GM21447 (cell line): ENCODE data around the gene TPMT.
"Not testable (repeated sequence)": the region's sequence is repeated elsewhere in the genome, so short reads cannot be mapped to it uniquely, and the experiment has no call there.

Experiments
- ATAC-seq: cut with Tn5 transposase; IDR thresholded peaks from one replicate; pipeline ENCODE4 v1.9.1; 2021; ENCODE audit not compliant: unreplicated experiment

Gene TPMT

DNA sequence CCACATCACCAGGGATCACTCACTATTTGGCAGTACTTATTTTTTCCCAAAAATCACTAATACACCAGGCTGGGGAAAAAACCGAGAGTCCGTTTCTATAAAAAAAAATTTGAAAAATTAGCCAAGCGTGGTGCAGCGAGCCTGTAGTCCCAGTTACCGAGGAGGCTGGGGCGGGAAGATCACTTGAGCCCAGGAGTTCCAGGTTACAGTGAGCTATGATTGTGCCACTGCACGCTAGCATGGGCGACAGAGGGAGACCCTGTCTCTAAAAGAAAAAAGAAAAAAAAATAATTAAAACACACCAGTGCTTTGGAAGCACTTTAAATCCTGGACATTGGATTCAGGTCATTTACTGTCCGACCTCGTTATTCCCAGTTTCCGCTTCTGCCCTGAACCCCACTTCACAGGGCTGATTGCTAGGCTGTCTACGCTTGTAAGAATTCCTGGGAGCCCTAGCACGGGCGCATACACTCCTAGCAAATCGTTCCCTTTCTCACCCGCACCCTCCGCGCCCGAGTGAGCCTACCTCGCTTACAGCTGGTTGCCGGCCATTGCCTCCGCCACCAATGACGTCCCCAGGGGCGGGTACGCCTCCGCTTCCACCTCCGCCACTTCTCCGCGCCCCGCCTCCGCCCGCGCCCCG is at the start of gene TPMT:
Gene TPMT (minus strand): TSS at position 571 of the 643 bp plus-strand sequence. CDS start 5,950 bp downstream, outside the sequence.
- peak; percentile 54 for ATAC-seq

GRCh38 chr6:18203786-18204185 is 48.9 kb upstream of the TPMT start:
- ATAC-seq, result no peak

GRCh38 chr6:18192026-18192425 is 37.1 kb upstream of the TPMT start:
- ATAC-seq, result no peak

DNA sequence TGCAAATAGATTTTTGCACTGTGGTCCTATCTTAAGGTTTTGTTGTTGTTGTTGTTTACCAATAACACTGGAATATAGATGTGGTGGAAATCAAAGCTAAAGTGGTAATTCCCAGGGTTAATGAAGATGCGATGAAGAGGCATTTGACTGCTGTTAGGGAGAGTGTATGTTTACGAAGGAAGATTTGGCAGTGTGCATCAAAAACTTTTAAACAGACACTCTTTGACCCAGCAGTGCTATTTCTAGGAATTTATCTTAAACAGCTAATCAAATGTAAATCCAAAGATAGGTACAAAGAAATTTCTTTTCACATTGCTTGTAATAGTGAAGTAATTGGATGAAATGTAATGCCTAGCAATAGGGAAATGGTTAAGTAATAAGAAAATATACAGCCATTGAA is 34.3 kb upstream of the TPMT start:
- ATAC-seq, result no peak

DNA sequence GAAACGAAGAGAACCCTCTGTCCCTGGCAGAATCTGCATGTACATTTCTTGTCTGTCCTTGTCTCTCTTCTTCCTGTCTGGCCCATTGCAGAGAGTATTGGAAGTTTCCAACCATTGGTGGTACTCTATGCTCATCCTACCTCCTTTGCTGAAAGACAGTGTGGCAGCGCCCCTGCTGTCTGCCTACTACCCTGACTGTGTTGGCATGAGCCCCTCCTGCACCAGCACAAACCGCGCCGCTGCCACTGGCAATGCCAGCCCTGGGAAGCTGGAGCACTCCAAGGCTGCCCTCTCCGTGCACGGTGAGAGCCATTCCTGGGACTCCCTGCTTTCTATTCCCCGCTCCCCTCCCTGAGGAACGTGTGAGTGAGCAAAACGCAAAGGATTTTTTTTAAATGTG is 32.8 kb upstream of the TPMT start:
- ATAC-seq, result no peak

- no peak for ATAC-seq
Measured at GRCh38 chr6:18186540-18187250, 31.8 kb upstream of the TPMT start.

- no peak for ATAC-seq
Measured at GRCh38 chr6:18186033-18186432, 31.2 kb upstream of the TPMT start.

DNA sequence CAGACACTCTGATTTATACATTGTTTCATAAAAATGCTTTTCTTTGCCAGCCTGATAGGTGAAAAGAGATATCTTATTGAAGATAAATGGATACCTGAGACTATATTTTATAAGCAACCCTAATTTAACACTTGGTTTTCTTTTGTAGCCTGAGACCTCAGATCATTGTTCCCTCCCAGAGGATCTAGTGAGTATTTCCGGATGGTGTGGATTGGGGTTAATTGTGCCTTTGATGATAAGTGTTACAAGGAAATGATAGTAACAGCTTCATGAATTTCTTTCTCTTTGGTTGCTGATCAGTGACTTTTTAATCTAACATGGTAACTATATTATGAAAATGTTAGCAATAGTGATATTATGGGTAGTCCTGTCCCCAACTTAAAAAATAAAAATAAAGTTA is 30.7 kb upstream of the TPMT start:
- ATAC-seq, result no peak

GRCh38 chr6:18183766-18184165 is 28.9 kb upstream of the TPMT start:
- no peak for ATAC-seq

GRCh38 chr6:18182568-18182967 is 27.7 kb upstream of the TPMT start:
- no peak for ATAC-seq

GRCh38 chr6:18179770-18180356 is 25.0 kb upstream of the TPMT start:
- no peak for ATAC-seq

- no peak for ATAC-seq
Measured at GRCh38 chr6:18178960-18179615, 24.2 kb upstream of the TPMT start.

DNA sequence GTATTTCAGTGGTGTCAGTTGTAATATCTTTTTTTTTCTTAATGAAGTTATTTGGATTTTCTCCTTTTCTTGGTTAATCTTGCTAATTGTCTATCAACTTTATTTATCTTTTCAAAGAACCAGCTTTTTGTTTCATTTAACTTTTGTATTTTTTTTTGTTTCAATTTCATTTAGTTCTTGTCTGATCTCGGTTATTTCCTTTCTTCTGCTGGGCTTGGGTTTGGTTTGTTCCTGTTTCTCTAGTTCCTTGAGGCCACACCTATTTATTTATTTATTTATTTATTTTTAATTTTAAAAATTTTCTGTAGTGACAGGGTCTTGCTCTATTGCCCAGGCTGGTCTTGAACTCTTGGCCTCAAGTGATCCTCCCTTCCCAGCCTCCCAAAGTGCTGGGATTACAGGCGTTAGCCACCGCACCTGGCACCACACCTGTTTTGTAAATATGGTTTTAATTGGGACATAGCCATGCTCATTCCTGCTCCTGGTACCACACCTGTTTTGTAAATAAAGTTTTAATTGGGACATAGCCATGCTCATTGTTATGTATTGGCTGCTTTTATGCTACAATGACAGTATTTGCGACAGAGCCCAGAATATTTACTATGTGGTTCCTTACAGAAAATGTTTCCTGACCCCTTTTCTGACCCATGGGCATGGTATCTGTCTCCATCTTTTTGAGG is 22.5 kb upstream of the TPMT start:
- no peak for ATAC-seq

- not testable (repeated sequence) for ATAC-seq
Measured at GRCh38 chr6:18176198-18176597, 21.3 kb upstream of the TPMT start.

- ATAC-seq, result no peak
Measured at GRCh38 chr6:18171871-18172270, 17.0 kb upstream of the TPMT start.

DNA sequence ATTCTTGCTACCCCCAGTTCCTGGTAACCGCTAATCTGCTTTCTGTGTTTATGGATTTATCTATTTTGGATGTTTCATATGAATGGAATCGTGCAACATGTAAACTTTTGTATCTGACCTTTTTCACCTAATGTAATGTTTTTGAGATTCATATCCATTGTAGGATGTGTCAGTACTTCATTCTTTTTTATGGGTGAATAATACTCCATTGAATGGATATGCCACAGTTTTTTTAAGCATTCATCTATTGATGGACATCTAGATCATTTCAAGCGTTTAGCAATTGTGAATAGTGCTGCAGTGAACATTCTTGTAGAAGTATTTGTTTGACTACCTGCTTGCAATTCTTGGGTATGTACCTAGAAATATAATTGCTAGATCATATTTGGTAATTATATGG is 13.4 kb upstream of the TPMT start:
- ATAC-seq, result no peak

DNA sequence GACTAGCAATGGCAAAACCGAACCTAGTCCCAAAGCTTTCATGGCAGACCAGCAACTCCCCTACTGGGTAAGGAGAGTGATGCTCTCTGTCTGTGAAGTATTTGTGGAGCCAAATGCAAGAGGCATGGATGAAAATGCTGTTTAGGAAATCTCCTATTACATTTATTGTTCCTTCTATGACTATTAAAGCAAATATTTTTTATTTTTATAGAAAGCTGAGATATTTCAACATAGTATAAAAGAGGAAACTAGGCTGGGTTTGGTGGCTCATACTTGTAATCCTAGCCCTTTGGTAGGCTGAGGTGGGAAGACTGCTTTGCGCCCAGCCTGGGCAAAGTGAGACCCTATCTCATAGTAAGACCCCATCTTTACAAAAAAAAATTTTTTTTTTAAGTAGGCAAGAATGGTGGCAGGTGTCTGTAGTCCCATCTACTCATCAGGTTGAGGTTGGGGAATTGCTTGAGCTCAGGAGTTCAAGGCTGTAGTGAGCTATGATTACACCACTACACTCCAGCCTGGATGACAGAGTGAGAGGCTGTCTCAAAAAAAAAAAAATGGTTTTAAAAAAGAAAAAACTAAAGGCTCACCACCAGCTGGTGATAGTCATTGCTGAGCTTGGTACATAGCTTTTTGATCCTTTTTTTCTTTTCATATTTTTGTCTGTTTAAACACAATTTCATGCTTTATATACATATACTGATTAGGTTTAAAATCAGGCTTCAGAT is 11.6 kb upstream of the TPMT start:
- no peak for ATAC-seq

- ATAC-seq, result no peak
Measured at GRCh38 chr6:18165751-18166150, 10.9 kb upstream of the TPMT start.

- no peak for ATAC-seq
Measured at GRCh38 chr6:18162401-18162800, 7.5 kb upstream of the TPMT start.

DNA sequence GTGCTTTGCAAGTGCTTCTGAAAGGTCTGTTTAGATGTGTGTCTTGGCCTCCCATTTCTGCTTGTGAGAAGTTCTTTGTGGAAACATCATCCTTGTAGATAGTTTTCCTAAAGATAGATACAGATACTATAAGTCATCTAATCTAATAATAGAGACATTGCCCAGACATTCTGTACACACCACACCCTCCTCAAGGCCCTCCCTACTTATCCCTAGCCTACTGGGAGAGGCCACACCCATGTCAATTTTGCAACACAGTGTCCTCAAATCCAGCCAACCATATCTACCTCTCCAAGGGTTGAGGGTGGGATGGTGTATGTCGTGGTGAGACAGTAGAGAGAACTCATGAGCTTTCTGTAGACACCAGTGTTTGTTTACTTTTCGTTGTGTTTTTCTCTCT is 6.6 kb upstream of the TPMT start:
- no peak for ATAC-seq

DNA sequence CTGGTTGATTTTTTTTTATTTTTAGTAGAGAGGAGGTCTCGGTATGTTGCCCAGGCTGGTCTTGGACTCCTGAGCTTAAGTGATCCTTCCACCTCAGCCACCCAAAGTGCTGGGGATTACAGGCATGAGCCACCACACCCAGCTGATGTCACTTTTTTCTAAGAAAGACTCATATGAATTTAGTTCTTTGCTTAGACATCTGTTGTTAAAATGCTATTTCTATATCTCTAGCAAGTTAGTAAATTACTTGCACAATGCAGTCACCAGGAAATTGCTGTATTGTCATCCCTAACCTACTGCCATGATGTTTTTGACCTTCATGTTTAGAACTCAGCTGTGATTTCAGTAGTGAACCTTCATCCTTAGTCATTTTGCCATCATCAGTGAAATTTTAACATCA is 6.0 kb upstream of the TPMT start:
- no peak for ATAC-seq
